Peyer's patch (tissue), 4 donors: ENCODE measurements around the gene PHLDB3.

ENCODE experiments used
- CTCF ChIP-seq, 6 experiments: fragments of 450-650 bp in 4 of 6; fragments of 200-600 bp in 2 of 6; sonication (generic) in 1 of 6; IDR thresholded peaks; one replicate each; pipeline ENCODE4 v1.5.1; 2017 to 2019; ENCODE audit warnings: antibody characterized with exemption in 6 of 6, mild to moderate bottlenecking in 3 of 6, moderate library complexity in 1 of 6
- POLR2A ChIP-seq, 2 donors: fragments of 450-650 bp; IDR thresholded peaks; one replicate each; pipeline ENCODE4 v1.5.1; 2017; ENCODE audit warnings: antibody characterized with exemption in 2 of 2, mild to moderate bottlenecking in 2 of 2, moderate library complexity in 2 of 2

- TF ChIP-seq CTCF (IDR thresholded peaks at IDR 0.05) (no peak), POLR2A (IDR thresholded peaks at IDR 0.05) (no peak)
Measured at GRCh38 chr19:43452582-43452981, 52.0 kb downstream of the PHLDB3 start.
